Gastrocnemius medialis (tissue), 4 donors: Measurements from ENCODE around the gene KLHL11. TPM values are rescaled to one million over a fixed set of nuclear protein-coding genes. Genes with fewer than 3 reads are reported as not detected.
A peak's percentile ranks its signal among the peaks of the same experiment; 100 is the strongest.

ENCODE experiments used
- ATAC-seq, 2 donors: fragments of 150-250 bp; one replicate each; pipeline ENCODE4 v1.9.1; 2016
- DNase-seq, 2 donors: peaks; one replicate each; pipeline ENCODE4 v3.0.0-alpha.2; 2019
- H3K27ac ChIP-seq, 4 donors: fragments of 200-600 bp; sonication (generic); 1 replicate in 1 of 4; 2 replicates in 3 of 4; pipeline ENCODE4 v1.5.1; 2016 to 2018; ENCODE audit warnings: mild to moderate bottlenecking in 2 of 4, moderate library complexity in 1 of 4
- H3K27me3 ChIP-seq, 3 donors: fragments of 200-600 bp; sonication (generic) in 2 of 3; 1 replicate in 1 of 3; 2 replicates in 2 of 3; pipeline versions ENCODE4 v1.5.1 to v1.6.0; 2016 to 2019; ENCODE audit warnings: mild to moderate bottlenecking in 1 of 3, moderate library complexity in 1 of 3
- H3K36me3 ChIP-seq, 2 donors: fragments of 200-600 bp; sonication (generic) in 1 of 2; one replicate each; pipeline ENCODE4 v1.5.1; 2017 to 2018
- H3K4me1 ChIP-seq, 2 donors: fragments of 200-600 bp; sonication (generic) in 1 of 2; one replicate each; pipeline ENCODE4 v1.5.1; 2016 to 2017; ENCODE audit warnings: mild to moderate bottlenecking in 2 of 2
- H3K4me3 ChIP-seq, 4 donors: fragments of 200-600 bp; sonication (generic) in 3 of 4; 1 replicate in 1 of 4; 2 replicates in 3 of 4; pipeline ENCODE4 v1.5.1; 2016 to 2019; ENCODE audit warnings: mild to moderate bottlenecking in 2 of 4
- H3K9me3 ChIP-seq, 3 donors: fragments of 200-600 bp; sonication (generic) in 2 of 3; 1 replicate in 1 of 3; 2 replicates in 2 of 3; pipeline ENCODE4 v1.5.1; 2016 to 2019
- CTCF ChIP-seq, 5 experiments: fragments of 450-650 bp in 3 of 5; fragments of 200-600 bp in 2 of 5; sonication (generic) in 2 of 5; IDR thresholded peaks in 4 of 5; conservative IDR thresholded peaks in 1 of 5; 1 replicate in 4 of 5; 2 replicates in 1 of 5; pipeline ENCODE4 v1.5.1; 2016 to 2019; ENCODE audit warnings: antibody characterized with exemption in 5 of 5, mild to moderate bottlenecking in 3 of 5, moderate library complexity in 3 of 5
- POLR2A ChIP-seq, 2 donors: fragments of 450-650 bp; IDR thresholded peaks; one replicate each; pipeline ENCODE4 v1.6.1; 2017; ENCODE audit warnings: antibody characterized with exemption in 2 of 2, mild to moderate bottlenecking in 2 of 2, moderate library complexity in 2 of 2
- in situ Hi-C, 4 donors: fragments of 200-750 bp; cut with MboI; loops; one replicate each; pipeline versions ENCODE4 v1.15.0 to v1.8.0; 2017; ENCODE audit warnings: low sequenced_read_pairs in 4 of 4
- intact Hi-C: fragments of 100-400 bp; cut with DNase I; formaldehyde crosslinking; loops from one replicate; pipeline ENCODE4 v1.15.1; 2023; ENCODE audit warnings: low total_unique reads
- total RNA-seq, 4 donors: library from RNA; depleted of rRNA; stranded (reverse); fragments of >200 nt; gene quantifications; one replicate each; pipeline versions ENCODE4 v1.1.0 to v1.2.3, GENCODE V29; 2016

Gene KLHL11
- 1 to 10 TPM; 2.2 to 4.7 (median 3.8) TPM for total RNA-seq

DNA sequence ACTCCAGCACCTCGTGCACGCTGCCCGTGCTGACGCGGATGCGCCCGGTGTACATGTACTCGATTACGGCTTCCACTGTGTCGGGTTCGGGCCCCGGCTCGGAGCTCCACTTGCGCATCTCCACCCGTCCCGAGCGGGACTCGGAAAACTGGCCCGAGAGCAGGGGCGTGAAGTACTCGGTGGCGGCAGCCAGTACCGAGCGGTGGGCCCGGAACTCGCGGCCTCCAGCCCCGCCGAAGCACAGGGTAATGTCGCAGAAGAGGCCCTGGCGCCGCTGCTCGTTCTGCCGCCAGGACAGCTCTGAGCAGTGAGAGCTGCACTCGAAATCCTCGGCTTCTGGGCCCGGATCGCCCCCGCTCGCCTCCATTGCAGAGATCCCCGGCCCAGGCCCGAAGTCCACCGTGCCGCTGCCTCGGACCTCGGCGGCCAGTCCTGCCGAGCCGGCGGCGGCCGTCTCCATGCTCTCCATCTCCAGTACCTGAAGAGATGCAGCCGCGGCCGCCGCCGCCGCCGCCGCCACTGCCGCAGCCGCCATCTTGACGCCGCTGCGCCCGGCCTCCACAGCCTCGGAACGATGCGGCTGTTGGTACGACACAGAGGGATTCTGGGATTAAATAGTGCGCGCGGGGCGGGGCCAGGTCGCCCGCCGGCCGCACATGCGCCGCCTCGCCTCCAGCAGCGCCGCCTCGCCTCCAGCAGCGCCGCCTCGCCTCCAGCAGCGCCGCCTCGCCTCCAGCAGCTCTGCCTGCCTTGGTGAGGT is at the start of gene KLHL11:
Gene KLHL11, minus strand, starts transcription at position 588 of the 760 bp plus-strand sequence. Its CDS starts 53 bp downstream, at position 535.
- no peaks in the 10 kb centered on the region for H3K27me3 ChIP-seq
- no peaks in the 10 kb centered on the region for H3K9me3 ChIP-seq
- H3K4me3 ChIP-seq: peak within 1 kb of the TSS; percentile 98 to 100 (median 99)
- peak; percentile 74 to 86 for DNase-seq
- in situ Hi-C loops (no loop called here), intact Hi-C loops (loop anchor here (2.0 to 5.0 kb wide), 3 partner anchors 28 to 128 kb away; partner anchors contain the start of genes KLHL10, NT5C3B and P3H4)
- ATAC-seq: peak; percentile 94 to 95
- peaks cover 0 to 25% of the 10 kb centered on the region in 2 donors for H3K36me3 ChIP-seq
- peak within 1 kb of the TSS; percentile 92 to 97 (median 94) for H3K27ac ChIP-seq
- TF ChIP-seq CTCF (IDR thresholded peaks at IDR 0.05 in 4 of 5, conservative IDR thresholded peaks at IDR 0.05 in 1 of 5) (no peak), POLR2A (IDR thresholded peaks at IDR 0.05) (peak; percentile 88 to 90)
- peaks cover 20 to 35% of the 10 kb centered on the region in 2 donors for H3K4me1 ChIP-seq

DNA sequence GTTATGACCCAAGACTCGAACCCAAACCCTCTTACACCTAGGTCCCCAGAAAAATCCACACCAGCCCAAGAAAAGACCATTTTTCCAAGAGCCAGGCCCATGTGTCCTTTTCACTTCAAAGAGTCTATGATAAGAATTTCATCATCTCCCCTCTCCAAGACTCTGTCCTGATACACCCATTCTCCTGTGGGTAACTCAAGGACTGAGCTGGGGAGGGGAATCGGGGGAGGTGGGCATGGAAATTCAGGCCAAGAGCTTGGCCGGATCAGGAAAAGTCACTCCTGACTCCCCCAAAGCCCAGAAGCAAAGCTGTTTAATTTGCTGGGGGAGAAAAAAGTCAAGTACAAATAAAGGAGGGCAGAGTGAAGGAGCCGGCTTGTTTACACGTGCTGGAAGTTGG is 49.8 kb upstream of the KLHL11 start:
- in situ Hi-C loops (no loop called here), intact Hi-C loops (no loop called here)
- ATAC-seq: no peak

GRCh38 chr17:41914358-41914766 is 49.1 kb upstream of the KLHL11 start:
- Histone ChIP-seq H3K4me3 (no peak overlapping the region), H3K27me3 (no peaks in the 10 kb centered on the region), H3K36me3 (peaks cover 0 to 41% of the 10 kb centered on the region in 2 donors), H3K9me3 (no peaks in the 10 kb centered on the region), H3K4me1 (peaks cover 12 to 14% of the 10 kb centered on the region in 2 donors), H3K27ac (no peak overlapping the region)
- no peak for TF ChIP-seq POLR2A (IDR thresholded peaks at IDR 0.05)
- TF ChIP-seq CTCF (IDR thresholded peaks at IDR 0.05 in 4 of 5, conservative IDR thresholded peaks at IDR 0.05 in 1 of 5): no peak
- in situ Hi-C loops (no loop called here), intact Hi-C loops (no loop called here)
- ATAC-seq (no peak), DNase-seq (no peak)

More for the DNA sequence above, 49.8 kb upstream of the KLHL11 start:
- Histone ChIP-seq H3K4me1 (peaks cover 14 to 19% of the 10 kb centered on the region in 2 donors), H3K27me3 (no peaks in the 10 kb centered on the region), H3K36me3 (peaks cover 0 to 35% of the 10 kb centered on the region in 2 donors), H3K9me3 (no peaks in the 10 kb centered on the region), H3K27ac (no peak overlapping the region), H3K4me3 (no peak overlapping the region)
- DNase-seq: no peak
- TF ChIP-seq CTCF (IDR thresholded peaks at IDR 0.05 in 4 of 5, conservative IDR thresholded peaks at IDR 0.05 in 1 of 5) (no peak), POLR2A (IDR thresholded peaks at IDR 0.05) (no peak)

DNA sequence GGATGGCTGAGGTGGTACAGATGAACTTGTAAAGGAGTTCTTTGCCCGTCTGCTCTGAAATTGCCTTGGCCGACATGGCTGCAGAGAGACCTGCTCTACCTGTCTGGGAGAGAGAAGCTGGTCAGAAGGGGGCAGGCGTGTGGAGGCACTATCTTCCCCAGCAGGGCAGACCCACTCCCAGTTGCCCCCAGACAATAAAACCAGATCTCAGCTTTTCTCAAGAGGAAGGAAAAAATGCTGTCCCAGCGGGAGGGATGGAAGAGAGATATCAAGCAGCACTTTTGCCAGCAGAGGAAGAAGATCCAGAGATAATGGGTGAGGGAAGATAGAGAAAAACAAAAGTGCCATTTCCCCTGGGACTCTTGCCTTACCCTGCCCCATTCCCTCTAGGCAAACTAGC is 48.6 kb upstream of the KLHL11 start:
- Histone ChIP-seq H3K9me3 (no peaks in the 10 kb centered on the region), H3K4me1 (peaks cover 11% of the 10 kb centered on the region in 2 donors), H3K36me3 (peaks cover 0 to 46% of the 10 kb centered on the region in 2 donors), H3K4me3 (no peak overlapping the region), H3K27me3 (no peaks in the 10 kb centered on the region), H3K27ac (no peak overlapping the region)
- intact Hi-C loops: no loop called here
- in situ Hi-C loops: no loop called here
- no peak for TF ChIP-seq POLR2A (IDR thresholded peaks at IDR 0.05)
- no peak for TF ChIP-seq CTCF (IDR thresholded peaks at IDR 0.05 in 4 of 5, conservative IDR thresholded peaks at IDR 0.05 in 1 of 5)
- no peak for ATAC-seq
- DNase-seq: no peak
